NCI-H1930 (cell line): ENCODE measurements around the gene NRG3.

Experiments used
- DNase-seq, 2 experiments: peaks; one replicate each; lab custom pipeline; 2025; lab: John Stamatoyannopoulos, UW

The NRG3 gene

GRCh38 chr10:82091413-82091812 lies 216.4 kb downstream of the NRG3 start:
- no peak for DNase-seq

- DNase-seq = no peak
These were observed 217.1 kb downstream of the NRG3 start for GRCh38 chr10:82092111-82092510.

DNA sequence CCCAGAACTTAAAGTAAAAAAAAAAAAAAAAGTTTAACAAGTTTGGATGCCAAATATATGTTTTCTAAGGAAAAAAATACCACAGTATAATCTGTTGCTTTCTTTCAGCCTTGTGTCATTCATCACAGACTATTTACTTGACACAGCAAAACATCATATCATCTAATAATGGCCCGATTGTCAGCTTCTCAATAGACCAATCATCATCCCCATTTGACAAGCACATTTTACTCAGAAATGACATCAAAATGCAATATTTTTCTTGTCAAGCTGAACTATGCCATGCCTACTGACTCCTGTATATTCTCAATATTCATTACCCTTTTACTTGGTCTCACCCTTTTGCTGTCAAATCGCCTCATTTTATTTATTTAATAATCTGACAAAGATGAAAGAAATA lies 249.7 kb downstream of the NRG3 start:
- no peak for DNase-seq

DNA sequence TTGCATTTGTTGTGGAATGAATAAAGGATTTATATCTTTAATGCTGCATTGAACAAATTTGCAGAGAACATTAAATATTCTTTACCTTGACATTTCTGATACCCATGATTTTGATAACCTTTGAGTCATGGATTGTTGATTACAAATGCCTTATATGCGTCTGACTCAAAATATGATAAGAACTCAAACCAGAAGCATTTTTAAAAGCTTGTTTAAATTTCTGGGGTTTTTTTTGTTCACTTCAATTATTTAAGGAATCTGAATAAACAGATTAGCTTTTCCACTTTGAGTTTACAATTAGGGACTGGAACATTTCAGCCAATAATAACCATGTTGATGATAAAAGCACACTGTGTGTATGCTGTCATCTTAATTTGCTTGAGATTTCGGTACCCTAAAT lies 253.5 kb downstream of the NRG3 start:
- no peak for DNase-seq

GRCh38 chr10:82136103-82136502 lies 261.1 kb downstream of the NRG3 start:
- DNase-seq = no peak

DNA sequence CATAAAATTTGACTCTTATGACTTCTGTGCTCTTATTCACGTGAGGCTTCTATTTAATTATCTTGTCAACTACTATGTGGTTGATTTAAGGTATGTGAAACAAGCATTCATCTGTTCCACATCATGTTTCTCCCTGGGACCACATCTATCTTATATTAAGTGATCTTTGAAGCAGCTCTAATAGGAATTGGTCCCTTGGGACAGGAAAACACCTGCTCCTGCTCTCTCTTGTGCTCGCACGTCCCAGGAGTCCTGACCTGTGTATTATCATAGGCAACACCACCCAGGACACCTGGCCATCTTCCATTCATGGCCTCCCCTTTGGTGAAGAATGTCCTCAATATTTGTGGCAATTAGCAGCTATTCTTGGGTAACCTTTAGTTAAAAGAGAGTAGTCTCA lies 269.2 kb downstream of the NRG3 start:
- DNase-seq = no peak

DNA sequence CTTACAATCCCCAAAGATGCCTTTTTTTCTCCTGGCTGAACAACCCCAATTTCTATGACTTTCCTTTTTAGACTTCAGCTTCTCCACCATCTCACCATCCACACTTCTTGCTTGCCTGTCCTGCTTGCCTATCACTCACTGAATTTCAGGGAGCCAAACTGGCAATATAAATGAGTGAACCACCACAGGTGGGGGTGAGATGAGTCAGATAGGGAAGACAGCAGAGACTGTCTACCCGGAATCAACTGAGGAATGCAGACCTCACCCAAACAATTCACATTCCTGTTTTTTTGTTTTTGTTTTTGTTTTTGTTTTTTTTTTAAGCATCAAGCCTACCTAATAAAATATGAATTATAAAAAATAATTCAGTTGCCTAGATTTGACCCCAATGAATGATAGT lies 273.8 kb downstream of the NRG3 start:
- no peak for DNase-seq

GRCh38 chr10:82149674-82150073 lies 274.7 kb downstream of the NRG3 start:
- DNase-seq = no peak

DNA sequence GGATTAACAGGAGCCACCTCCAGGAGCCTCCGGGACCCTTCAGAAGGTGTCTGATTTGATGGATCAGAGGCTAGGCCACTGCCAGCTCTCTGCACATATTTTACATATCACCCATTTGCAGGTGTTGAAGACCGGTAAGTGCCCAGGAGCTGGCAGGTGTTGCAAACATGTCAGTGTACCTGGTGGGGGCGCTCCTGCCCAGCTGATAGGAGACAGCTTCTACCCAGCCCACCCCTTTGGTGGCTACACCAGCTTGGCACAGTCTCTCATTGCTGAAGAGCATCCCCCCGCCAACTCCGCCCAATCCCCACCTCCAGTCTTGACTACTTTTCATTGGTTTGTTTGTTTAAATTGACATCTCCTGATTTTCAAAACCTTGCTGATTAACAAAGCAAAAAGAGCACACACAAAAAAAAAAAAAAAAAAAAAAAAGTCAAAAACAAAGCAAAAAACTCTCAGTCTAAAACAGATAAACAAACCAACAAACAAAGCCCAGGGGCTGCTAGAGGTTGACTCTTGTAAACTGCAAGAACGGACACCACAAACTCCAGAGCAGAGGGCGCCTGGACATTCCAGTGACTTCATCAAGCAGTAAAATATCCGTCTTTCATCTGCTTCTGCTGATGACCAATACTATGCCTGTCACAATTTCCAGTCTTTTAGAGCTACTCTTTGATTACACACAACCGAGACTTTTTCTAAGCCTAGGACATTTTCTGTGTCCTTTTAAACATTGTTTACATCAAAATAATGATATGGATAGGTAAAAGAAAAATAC lies 275.3 kb downstream of the NRG3 start:
- no peak for DNase-seq

DNA sequence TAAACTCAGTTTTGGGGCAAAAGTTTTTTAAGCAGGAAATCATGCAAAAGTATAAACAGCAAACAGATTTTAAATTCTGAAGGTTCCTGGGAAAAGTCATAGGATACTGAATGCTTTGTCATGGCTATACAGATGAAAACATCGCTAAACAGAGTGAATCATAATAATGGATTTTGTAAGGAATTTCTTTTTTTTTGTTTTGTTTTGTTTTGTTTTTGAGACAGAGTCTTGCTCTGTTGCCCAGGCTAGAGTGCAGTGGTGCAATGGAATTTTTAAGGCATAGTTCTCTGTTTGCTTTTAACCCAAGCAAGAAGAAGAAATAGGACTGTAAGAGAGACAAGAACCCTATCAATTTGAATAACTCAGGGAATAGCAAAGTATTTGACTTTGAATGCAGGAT lies 285.3 kb downstream of the NRG3 start:
- DNase-seq = no peak

GRCh38 chr10:82161264-82161663 lies 286.3 kb downstream of the NRG3 start:
- no peak for DNase-seq

DNA sequence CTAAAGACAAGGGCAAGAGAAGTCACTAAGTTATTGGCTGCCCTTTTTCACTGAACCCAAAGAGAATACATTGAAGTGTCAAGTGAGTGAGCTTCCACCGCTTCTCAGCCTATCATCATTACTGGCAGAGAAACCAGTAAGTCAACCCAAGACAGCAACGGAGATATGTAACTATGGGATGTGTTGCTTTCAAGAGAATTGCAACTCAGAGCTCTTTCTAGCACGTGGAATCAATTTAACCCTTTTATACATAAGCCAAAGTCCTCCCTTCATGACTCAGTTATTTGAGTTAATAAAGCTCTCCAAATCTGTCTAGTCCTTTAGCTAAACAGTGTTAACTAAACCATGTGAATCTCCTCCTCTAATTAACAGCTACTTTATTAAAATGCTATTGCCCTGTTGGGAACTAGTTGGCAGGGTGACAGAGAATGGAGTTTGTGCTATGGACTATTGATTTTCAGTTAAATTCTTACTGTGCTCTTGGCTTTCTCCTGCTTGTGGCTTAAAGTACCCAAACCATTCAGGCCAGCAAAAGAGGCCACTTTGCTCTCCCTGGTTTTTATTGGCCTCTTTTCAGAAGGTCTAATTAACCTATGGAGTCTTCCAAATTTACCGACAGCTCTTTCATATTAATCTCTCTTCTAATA lies 287.7 kb downstream of the NRG3 start:
- DNase-seq = no peak

DNA sequence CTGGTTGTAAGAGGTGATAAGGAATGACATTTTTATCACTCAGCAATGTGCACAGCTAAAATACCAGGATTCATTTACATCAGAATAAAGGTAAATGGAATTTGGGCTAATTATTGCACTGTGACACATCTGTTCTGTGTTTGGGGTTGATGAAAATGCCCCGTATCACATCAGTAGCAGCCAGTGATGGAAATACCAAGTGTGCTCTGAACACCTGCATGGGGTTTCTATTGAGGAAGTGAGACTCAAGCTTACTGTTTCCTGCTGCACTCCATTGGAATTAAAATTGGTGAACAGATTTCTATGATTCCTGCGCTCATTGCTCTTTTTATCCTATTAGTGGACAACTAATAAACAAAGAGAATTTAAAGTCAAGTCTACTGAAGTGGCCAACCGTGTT lies 296.9 kb downstream of the NRG3 start:
- DNase-seq = no peak

- no peak for DNase-seq
These were observed 301.6 kb downstream of the NRG3 start for GRCh38 chr10:82176587-82176986.

DNA sequence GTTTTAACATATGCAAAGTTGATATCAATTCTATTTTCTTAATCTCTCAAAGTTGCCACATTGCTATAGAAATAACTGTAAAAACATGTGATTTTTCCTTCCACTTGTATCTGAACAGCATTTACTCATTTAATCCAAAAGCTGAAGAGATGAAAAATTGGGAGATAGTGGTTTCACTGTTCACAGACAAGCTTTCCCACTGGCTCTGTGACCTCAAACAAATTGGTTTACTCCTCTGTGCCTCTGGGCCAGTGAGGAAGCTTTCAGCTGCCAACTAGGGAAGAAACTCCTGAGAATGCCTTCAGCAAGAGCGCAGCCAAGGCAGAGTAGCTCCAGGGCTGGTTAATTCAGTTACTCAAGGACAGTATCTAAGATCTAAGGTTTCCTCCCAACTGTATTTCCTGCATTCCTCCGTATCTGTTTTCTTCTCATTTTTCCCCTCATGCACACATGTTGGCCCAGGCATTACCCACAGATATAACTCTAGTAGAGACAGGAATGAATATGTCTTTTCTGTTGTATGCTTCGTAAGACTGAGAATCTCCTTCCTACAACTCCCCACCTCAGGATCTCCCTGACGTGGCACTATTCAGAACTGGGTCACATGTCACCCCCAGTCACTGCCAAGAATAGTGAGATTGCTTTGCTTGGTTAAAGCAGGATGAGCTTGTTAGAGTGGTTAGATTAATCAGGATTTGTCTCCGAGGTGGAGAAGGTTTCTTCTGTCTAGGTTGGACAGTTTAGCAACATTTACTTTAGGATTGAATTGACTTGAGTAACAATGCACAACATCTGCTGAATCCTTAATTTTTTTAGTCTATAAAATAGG lies 315.7 kb downstream of the NRG3 start:
- DNase-seq = no peak

- DNase-seq = no peak
These were observed 316.7 kb downstream of the NRG3 start for GRCh38 chr10:82191653-82192052.

DNA sequence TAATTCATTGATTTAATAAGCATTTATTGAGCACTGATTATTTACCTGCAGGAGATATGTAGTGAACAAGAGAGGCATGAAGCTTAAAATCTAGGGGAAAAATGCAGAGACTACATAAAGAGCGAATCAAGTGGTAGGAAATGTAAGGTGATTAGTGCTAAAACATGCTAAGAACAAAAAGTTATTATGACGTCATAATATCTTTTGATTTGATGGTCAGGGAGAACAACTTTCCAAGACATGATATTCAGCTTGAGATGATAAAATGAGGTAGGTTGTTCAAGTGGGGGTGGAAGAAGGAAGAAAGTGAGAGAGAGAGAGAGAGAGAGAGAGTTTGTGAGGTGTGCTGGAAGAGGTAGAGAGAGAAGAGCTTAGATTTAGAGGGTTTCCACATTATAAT lies 317.7 kb downstream of the NRG3 start:
- no peak for DNase-seq

DNA sequence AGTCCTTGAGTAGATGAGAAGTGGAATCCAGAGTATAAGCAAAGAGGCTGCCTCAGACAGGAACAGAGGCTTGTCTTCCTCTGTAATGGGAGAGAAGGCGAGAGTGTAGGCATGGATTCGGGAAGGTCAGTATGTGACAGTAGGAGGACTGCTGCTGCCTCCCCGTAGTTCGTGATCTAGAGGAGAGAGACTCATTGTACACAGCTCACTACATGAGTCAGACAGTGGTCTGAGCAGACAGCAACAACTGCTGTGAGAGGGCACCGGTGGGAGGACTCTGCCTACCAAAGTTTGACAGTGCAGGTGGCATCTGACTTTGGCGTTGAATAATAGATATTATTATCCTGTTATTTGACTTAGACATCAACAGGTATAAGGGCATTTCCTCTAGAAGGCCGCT lies 319.4 kb downstream of the NRG3 start:
- DNase-seq = no peak

GRCh38 chr10:82206831-82207230 lies 331.8 kb downstream of the NRG3 start:
- DNase-seq = no peak

DNA sequence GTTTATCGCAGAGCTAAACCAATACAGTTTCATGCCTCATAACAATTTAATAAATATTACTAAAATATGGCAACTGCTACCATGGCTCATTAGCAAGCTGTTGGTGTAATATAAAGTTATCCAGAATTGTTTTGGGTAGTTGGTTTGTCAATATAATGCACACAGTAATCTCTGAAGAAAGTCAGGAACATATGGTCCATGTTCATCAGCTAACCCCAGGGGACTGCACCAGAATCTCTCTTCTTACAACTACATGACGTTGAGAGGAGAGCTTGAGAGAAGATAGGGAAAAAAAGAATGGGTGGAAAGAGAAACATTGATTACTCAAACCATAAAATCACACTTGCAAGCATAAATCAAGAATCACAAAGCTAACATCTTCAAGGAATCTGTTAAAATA lies 333.7 kb downstream of the NRG3 start:
- no peak for DNase-seq

GRCh38 chr10:82210331-82210730 lies 335.3 kb downstream of the NRG3 start:
- no peak for DNase-seq

DNA sequence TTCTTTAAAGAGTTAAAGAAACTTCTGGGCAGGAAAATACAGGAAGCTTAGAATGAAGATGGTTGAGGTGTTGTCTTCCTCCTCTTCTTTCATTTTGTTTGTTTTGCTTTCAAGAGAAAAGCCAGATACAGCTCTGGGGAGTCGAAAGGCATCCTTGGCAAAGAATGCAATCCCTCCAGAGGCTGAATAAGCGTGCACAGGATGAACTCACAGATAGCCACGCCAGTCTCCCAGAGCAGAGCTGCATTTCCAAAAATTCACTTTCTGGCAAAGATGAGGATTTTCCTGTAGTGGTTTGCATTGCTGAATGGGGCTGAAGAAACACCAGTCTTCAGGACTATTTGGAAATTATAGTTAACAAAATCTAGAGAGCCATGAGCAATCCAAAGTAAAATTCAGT lies 336.4 kb downstream of the NRG3 start:
- no peak for DNase-seq

DNA sequence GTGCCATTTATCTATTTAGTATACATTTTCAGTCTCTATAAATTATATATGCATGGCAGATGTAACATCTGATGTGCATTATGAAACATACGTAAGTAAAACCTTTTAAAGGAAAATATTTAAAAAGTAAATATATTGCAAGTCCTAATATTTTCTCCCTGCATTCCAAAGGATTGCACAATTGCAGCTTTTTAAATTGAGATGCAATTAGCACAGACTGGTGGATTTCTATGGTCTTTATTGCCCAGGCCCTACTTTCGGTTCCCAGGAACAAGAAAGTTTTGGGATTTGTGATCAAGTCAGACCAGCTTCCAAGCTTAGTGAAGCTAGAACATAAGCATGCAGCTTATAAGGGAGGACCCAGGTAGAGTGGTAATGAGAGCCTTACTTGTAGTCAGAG lies 337.8 kb downstream of the NRG3 start:
- DNase-seq = no peak
